ENCODE measurements around the gene RAB27A. TPM values are rescaled to one million over a fixed set of nuclear protein-coding genes. Genes with fewer than 3 reads are reported as not detected.

RAB27A gene
- 100 to 1,000 TPM; 122 to 125 TPM for total RNA-seq

- H3K4me3 Mint-ChIP-seq: peak within 1 kb of the TSS; percentile 90
- POLR2A ChIA-PET: interaction anchor here (0.9 to 2.2 kb wide), 4 partner anchors 51 to 93 kb away, joined by 3 to 11 read pairs (median 5); no protein-coding TSS in a partner anchor
- no peak for TF ChIP-seq CTCF (IDR thresholded peaks at IDR 0.05)
- intact Hi-C loops (cut with micrococcal nuclease): loop anchor here (1.0 kb wide), 3 partner anchors 69 to 93 kb away; no protein-coding TSS in a partner anchor
- H3K27ac Mint-ChIP-seq: peak within 1 kb of the TSS; percentile 96
- no peaks in the 10 kb centered on the region for H3K9me3 Mint-ChIP-seq
- DNase-seq: peak; percentile 90
- peaks cover 38% of the 10 kb centered on the region for H3K36me3 Mint-ChIP-seq (ENCODE audit: low read depth)
- peak; percentile 77 for ATAC-seq
- peaks cover 27% of the 10 kb centered on the region for H3K4me1 Mint-ChIP-seq (ENCODE audit: low read depth)
- CTCF ChIA-PET: interaction anchor here (0.9 to 4.1 kb wide), 12 partner anchors 11 to 93 kb away, joined by 3 to 59 read pairs (median 5); partner anchors contain the start of genes PIGB, PIGBOS1 and RSL24D1
- H3K27me3 Mint-ChIP-seq: no peaks in the 10 kb centered on the region
Measured at GRCh38 chr15:55289746-55290527, at the start of gene RAB27A. RAB27A (minus strand) TSS chr15:55289813; CDS start chr15:55234934, 54,879 bp downstream.

- CTCF ChIA-PET: no interaction called here
- TF ChIP-seq CTCF (IDR thresholded peaks at IDR 0.05): no peak
- no peaks in the 10 kb centered on the region for H3K27me3 Mint-ChIP-seq
- DNase-seq (no peak), ATAC-seq (no peak)
- intact Hi-C loops (cut with micrococcal nuclease): no loop called here
- POLR2A ChIA-PET: no interaction called here
- no peaks in the 10 kb centered on the region for H3K9me3 Mint-ChIP-seq
- H3K4me1 Mint-ChIP-seq (ENCODE audit: low read depth): no peaks in the 10 kb centered on the region
- no peak overlapping the region for H3K27ac Mint-ChIP-seq
- no peak overlapping the region for H3K4me3 Mint-ChIP-seq
- H3K36me3 Mint-ChIP-seq (ENCODE audit: low read depth): peaks cover 17% of the 10 kb centered on the region
Measured at GRCh38 chr15:55337160-55337559, 47.5 kb upstream of the RAB27A start.

- H3K4me3 Mint-ChIP-seq: no peak overlapping the region
- no peaks in the 10 kb centered on the region for H3K4me1 Mint-ChIP-seq (ENCODE audit: low read depth)
- no peak for TF ChIP-seq CTCF (IDR thresholded peaks at IDR 0.05)
- CTCF ChIA-PET: no interaction called here
- intact Hi-C loops (cut with micrococcal nuclease): no loop called here
- no peak for DNase-seq
- H3K27me3 Mint-ChIP-seq: no peaks in the 10 kb centered on the region
- H3K27ac Mint-ChIP-seq: no peak overlapping the region
- peaks cover 27% of the 10 kb centered on the region for H3K36me3 Mint-ChIP-seq (ENCODE audit: low read depth)
- no peak for ATAC-seq
- H3K9me3 Mint-ChIP-seq: no peaks in the 10 kb centered on the region
- POLR2A ChIA-PET: interaction anchor here (1.2 kb wide), 1 partner anchor 16 kb away, joined by 4 read pairs; the partner anchor contains the start of genes PIGB and PIGBOS1
Measured at GRCh38 chr15:55334997-55335396, 45.4 kb upstream of the RAB27A start.

GRCh38 chr15:55334371-55334770, 44.8 kb upstream of the RAB27A start:
- H3K4me1 Mint-ChIP-seq (ENCODE audit: low read depth): no peaks in the 10 kb centered on the region
- ATAC-seq (no peak), DNase-seq (no peak)
- TF ChIP-seq CTCF (IDR thresholded peaks at IDR 0.05): no peak
- H3K4me3 Mint-ChIP-seq: no peak overlapping the region
- H3K9me3 Mint-ChIP-seq: no peaks in the 10 kb centered on the region
- H3K27ac Mint-ChIP-seq: no peak overlapping the region
- no peaks in the 10 kb centered on the region for H3K27me3 Mint-ChIP-seq
- ChIA-PET CTCF (no interaction called here), POLR2A (interaction anchor here (1.2 kb wide), 1 partner anchor 15 kb away, joined by 4 read pairs; the partner anchor contains the start of genes PIGB and PIGBOS1)
- peaks cover 25% of the 10 kb centered on the region for H3K36me3 Mint-ChIP-seq (ENCODE audit: low read depth)
- intact Hi-C loops (cut with micrococcal nuclease): no loop called here

GRCh38 chr15:55327387-55327786, 37.8 kb upstream of the RAB27A start:
- peaks cover 25% of the 10 kb centered on the region for H3K36me3 Mint-ChIP-seq (ENCODE audit: low read depth)
- no peaks in the 10 kb centered on the region for H3K9me3 Mint-ChIP-seq
- CTCF ChIA-PET: no interaction called here

More at GRCh38 chr15:55327387-55327786, 37.8 kb upstream of the RAB27A start:
- H3K4me1 Mint-ChIP-seq (ENCODE audit: low read depth): peaks cover 7% of the 10 kb centered on the region
- no peak for TF ChIP-seq CTCF (IDR thresholded peaks at IDR 0.05)
- no peak overlapping the region for H3K27ac Mint-ChIP-seq
- intact Hi-C loops (cut with micrococcal nuclease): no loop called here
- ATAC-seq (no peak), DNase-seq (no peak)
- POLR2A ChIA-PET: no interaction called here
- H3K27me3 Mint-ChIP-seq: no peaks in the 10 kb centered on the region
- no peak overlapping the region for H3K4me3 Mint-ChIP-seq
